GM12878 (cell line): ENCODE data around the gene PCDHA2. TPM values are rescaled to one million over a fixed set of nuclear protein-coding genes. Genes with fewer than 3 reads are reported as not detected.

Experiments used
- ATAC-seq: fragments of 200-7000 bp; cut with Tn5 transposase; 3 replicates; pipeline ENCODE4 v1.9.1; 2020; ENCODE audit warnings: mild to moderate bottlenecking, moderate library complexity
- BruUV-seq: library from RNA; stranded (reverse); fragments of 400-500 nt; replicated peaks from 2 replicates; lab custom pipeline; 2021; lab: Mats Ljungman, UMichigan
- CTCF ChIA-PET: fragments of 300-600 bp; sonication (Branson Sonifier 250); formaldehyde crosslinking; extraction: SDS; loops from one replicate; lab custom pipeline; 2021; ENCODE audit warnings: inconsistent platforms; lab: Yijun Ruan, JAX
- POLR2A ChIA-PET: fragments of 350-600 bp; formaldehyde crosslinking; extraction: SDS; loops from one replicate; lab custom pipeline; 2021; ENCODE audit warnings: inconsistent platforms; lab: Charles Lee
- RAD21 ChIA-PET: fragments of 300-600 bp; sonication (Branson Sonifier 250); formaldehyde crosslinking; loops from one replicate; lab custom pipeline; 2023; ENCODE audit warnings: antibody characterized with exemption; ENCODE audit not compliant: unreplicated experiment; lab: Charles Lee
- SMC1A ChIA-PET: fragments of 300-600 bp; sonication (Branson Sonifier 250); formaldehyde crosslinking; loops from one replicate; lab custom pipeline; 2023; ENCODE audit not compliant: unreplicated experiment, uncharacterized antibody; lab: Charles Lee
- DNase-seq: peaks from one replicate; pipeline ENCODE4 v3.0.0-alpha.2; 2011; ENCODE audit warnings: low read depth, low spot score
- FAIRE-seq: peaks from 3 replicates; lab custom pipeline; 2011; peaks lifted over from hg19 to GRCh38; lab: Jason Lieb, UNC
- H2AFZ ChIP-seq: 2 replicates; pipeline ENCODE4 v1.6.0; 2011; ENCODE audit warnings: low read depth, low read length, control low read depth; ENCODE audit not compliant: control insufficient read depth
- H3K27ac ChIP-seq: 2 replicates; pipeline ENCODE4 v1.5.1; 2011; ENCODE audit warnings: control low read depth; ENCODE audit not compliant: control insufficient read depth, insufficient read depth
- H3K27me3 ChIP-seq, 2 experiments: replicated peaks in 1 of 2; 2 replicates each; pipeline versions ENCODE4 v1.6.0 to v1.6.1; 2011; ENCODE audit warnings: low read length in 1 of 2; ENCODE audit not compliant: control insufficient read depth in 2 of 2, insufficient read depth in 2 of 2
- H3K36me3 ChIP-seq, 2 experiments: 2 replicates each; pipeline ENCODE4 v1.5.1; 2011; ENCODE audit warnings: low read length in 1 of 2; ENCODE audit not compliant: control insufficient read depth in 2 of 2, insufficient read depth in 2 of 2
- H3K4me1 ChIP-seq: 2 replicates; pipeline ENCODE4 v1.6.1; 2011; ENCODE audit warnings: mild to moderate bottlenecking, low read length, moderate library complexity, mixed read lengths; ENCODE audit not compliant: control insufficient read depth, insufficient read depth
- H3K4me2 ChIP-seq: 2 replicates; pipeline ENCODE4 v1.6.0; 2011; ENCODE audit warnings: control low read depth; ENCODE audit not compliant: control insufficient read depth, insufficient read depth
- H3K4me3 ChIP-seq: fragments of 200-600 bp; sonication (generic); 2 replicates; pipeline ENCODE4 v1.5.1; 2016
- H3K79me2 ChIP-seq: 2 replicates; pipeline ENCODE4 v1.6.0; 2011; ENCODE audit warnings: low read length; ENCODE audit not compliant: control insufficient read depth, insufficient read depth
- H3K9ac ChIP-seq: 2 replicates; pipeline ENCODE4 v1.8.0; 2011; ENCODE audit warnings: low read length, control low read depth, mixed read lengths; ENCODE audit not compliant: control insufficient read depth, insufficient read depth
- H3K9me3 ChIP-seq: replicated peaks from 3 replicates; pipeline ENCODE4 v1.5.1; 2011; ENCODE audit warnings: mild to moderate bottlenecking, low read length; ENCODE audit not compliant: control insufficient read depth, insufficient read depth
- H4K20me1 ChIP-seq: 2 replicates; pipeline ENCODE4 v1.6.0; 2011; ENCODE audit not compliant: control insufficient read depth, insufficient read depth
- BHLHE40 ChIP-seq, 2 experiments: fragments of 450-650 bp in 1 of 2; IDR thresholded peaks; 2 replicates each; pipeline ENCODE4 v1.6.1; 2011 to 2017; ENCODE audit warnings: low read depth in 2 of 2, borderline replicate concordance in 1 of 2, improper control_type of control experiment in 1 of 2, low read length in 1 of 2, mild to moderate bottlenecking in 1 of 2
- BMI1 ChIP-seq: fragments of 450-650 bp; IDR thresholded peaks from 2 replicates; pipeline ENCODE4 v1.6.1; 2016; ENCODE audit warnings: mild to moderate bottlenecking, moderate library complexity, borderline replicate concordance
- EP300 ChIP-seq, 2 experiments: fragments of 150-350 bp in 1 of 2; IDR thresholded peaks; 2 replicates each; pipeline ENCODE4 v1.6.1; 2011 to 2012; ENCODE audit warnings: low read depth in 2 of 2, low read length in 2 of 2, borderline replicate concordance in 1 of 2, improper control_type of control experiment in 1 of 2, inconsistent platforms in 1 of 2; ENCODE audit not compliant: control insufficient read depth in 1 of 2
- KLF5 ChIP-seq: fragments of 450-650 bp; IDR thresholded peaks from 2 replicates; pipeline ENCODE4 v1.6.1; 2014; ENCODE audit warnings: mild to moderate bottlenecking; ENCODE audit not compliant: partially characterized antibody
- TAF1 ChIP-seq: IDR thresholded peaks from 2 replicates; pipeline ENCODE4 v1.6.1; 2011; ENCODE audit warnings: mild to moderate bottlenecking, low read depth, low read length, borderline replicate concordance
- ZNF274 ChIP-seq: IDR thresholded peaks from one replicate; pipeline ENCODE4 v1.8.0; 2011; ENCODE audit not compliant: insufficient read length, insufficient read depth
- WGBS: methylation state at CpG from one replicate; pipeline ENCODE4 v1.1.6; 2016; ENCODE audit warnings: low lambda C conversion rate; ENCODE audit not compliant: insufficient replicate concordance, insufficient coverage; ENCODE audit errors: missing lambda C conversion rate; 5-methylcytosine and 5-hydroxymethylcytosine counted together
- in situ Hi-C: fragments of 300-500 bp; cut with MboI; formaldehyde crosslinking; loops from 9 replicates; pipeline ENCODE4 v1.14.3; 2018; ENCODE audit warnings: mixed read lengths
- intact Hi-C: fragments of 100-400 bp; cut with micrococcal nuclease; formaldehyde crosslinking; loops from one replicate; pipeline ENCODE4 v1.14.2; 2022; ENCODE audit not compliant: unreplicated experiment
- polyA plus RNA-seq, 11 experiments: library from polyadenylated mRNA; depleted of rRNA in 4 of 11; unstranded in 6 of 11; stranded (reverse) in 5 of 11; fragments of >200 nt; fragmentation: Nextera tagmentation in 4 of 11; fragmentation: Illumina TruSeq in 1 of 11; extraction: Ambion mirVana in 4 of 11; extraction: Trizol in 1 of 11; gene quantifications; 1 replicate in 1 of 11; 2 replicates in 10 of 11; pipeline versions ENCODE4 v1.2.1 to v1.2.3, GENCODE V29; 2011 to 2016; ENCODE audit warnings: inconsistent platforms in 2 of 11, missing spikeins in 2 of 11, low read depth in 1 of 11
- total RNA-seq, 4 experiments: library from RNA; depleted of rRNA in 3 of 4; stranded (reverse); fragments of >200 nt in 3 of 4; fragmentation: Illumina TruSeq in 1 of 4; extraction: Trizol in 1 of 4; gene quantifications; 2 replicates each; pipeline versions ENCODE4 v1.2.1 to v1.2.3, GENCODE V29; 2013 to 2021
- TF ChIP-seq, protein P1 (sequence below): fragments of 150-350 bp; IDR thresholded peaks from 2 replicates; pipeline ENCODE4 v1.6.1; 2014; ENCODE audit warnings: mild to moderate bottlenecking, low read depth, low read length
- TF ChIP-seq, protein P2 (sequence below): fragments of 450-650 bp; IDR thresholded peaks from 2 replicates; pipeline ENCODE4 v1.6.1; 2017; ENCODE audit warnings: mild to moderate bottlenecking

The PCDHA2 gene
- total and polyA plus RNA-seq, 10 of the 15 experiments (the other 5 are each of a cell fraction or from before 2014, with no cell fraction given): 0.04 to 0.06 TPM; not detected in 8

DNA sequence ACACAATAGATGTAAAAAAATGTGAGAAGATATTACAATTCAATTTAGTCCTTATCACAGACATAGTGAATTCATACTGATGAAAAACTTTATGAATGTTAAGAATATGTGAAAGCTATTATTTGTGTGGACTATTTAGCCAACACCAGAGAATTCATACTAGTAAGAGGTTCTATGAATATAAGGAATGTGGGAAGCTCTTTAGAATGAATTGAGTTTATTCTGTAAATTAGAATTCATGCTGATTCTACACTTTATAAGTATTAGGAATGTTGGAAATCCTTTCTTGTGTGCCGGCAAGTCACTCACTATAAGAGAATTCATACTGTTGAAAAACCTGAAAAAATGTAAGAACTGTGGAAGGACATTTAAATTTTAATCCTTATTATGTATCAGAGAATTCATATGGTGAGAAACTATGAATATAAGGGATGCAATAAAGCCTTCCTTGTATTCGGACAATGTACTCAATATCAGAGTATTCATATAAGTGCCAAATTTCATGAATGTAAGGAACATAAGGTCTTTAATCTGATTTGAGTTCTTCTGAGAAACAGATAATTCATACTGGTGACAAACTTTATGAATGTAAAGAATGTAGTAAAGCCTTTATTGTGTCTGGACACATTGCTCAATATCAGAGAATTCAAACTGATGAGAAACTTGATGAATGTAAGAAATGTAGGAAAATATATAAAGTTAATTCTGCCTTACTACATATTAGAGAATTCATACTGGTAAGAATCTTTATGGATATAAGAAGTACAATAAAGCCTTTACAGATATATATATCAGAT is 30.3 kb upstream of the PCDHA2 start (continued):
- TF ChIP-seq, protein P1, sequence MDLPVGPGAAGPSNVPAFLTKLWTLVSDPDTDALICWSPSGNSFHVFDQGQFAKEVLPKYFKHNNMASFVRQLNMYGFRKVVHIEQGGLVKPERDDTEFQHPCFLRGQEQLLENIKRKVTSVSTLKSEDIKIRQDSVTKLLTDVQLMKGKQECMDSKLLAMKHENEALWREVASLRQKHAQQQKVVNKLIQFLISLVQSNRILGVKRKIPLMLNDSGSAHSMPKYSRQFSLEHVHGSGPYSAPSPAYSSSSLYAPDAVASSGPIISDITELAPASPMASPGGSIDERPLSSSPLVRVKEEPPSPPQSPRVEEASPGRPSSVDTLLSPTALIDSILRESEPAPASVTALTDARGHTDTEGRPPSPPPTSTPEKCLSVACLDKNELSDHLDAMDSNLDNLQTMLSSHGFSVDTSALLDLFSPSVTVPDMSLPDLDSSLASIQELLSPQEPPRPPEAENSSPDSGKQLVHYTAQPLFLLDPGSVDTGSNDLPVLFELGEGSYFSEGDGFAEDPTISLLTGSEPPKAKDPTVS: no peak
- TF ChIP-seq ZNF274 (peak; percentile 81), BHLHE40 (IDR thresholded peaks at IDR 0.05; ENCODE audit: borderline replicate concordance in 1 of 2, low read depth in 2 of 2, low read length in 1 of 2) (no peak), BMI1 (no peak), KLF5 (peak; percentile 63), TAF1 (no peak)
- TF ChIP-seq, protein P2, sequence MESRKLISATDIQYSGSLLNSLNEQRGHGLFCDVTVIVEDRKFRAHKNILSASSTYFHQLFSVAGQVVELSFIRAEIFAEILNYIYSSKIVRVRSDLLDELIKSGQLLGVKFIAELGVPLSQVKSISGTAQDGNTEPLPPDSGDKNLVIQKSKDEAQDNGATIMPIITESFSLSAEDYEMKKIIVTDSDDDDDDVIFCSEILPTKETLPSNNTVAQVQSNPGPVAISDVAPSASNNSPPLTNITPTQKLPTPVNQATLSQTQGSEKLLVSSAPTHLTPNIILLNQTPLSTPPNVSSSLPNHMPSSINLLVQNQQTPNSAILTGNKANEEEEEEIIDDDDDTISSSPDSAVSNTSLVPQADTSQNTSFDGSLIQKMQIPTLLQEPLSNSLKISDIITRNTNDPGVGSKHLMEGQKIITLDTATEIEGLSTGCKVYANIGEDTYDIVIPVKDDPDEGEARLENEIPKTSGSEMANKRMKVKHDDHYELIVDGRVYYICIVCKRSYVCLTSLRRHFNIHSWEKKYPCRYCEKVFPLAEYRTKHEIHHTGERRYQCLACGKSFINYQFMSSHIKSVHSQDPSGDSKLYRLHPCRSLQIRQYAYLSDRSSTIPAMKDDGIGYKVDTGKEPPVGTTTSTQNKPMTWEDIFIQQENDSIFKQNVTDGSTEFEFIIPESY: no peak

- TF ChIP-seq EP300 (IDR thresholded peaks at IDR 0.05; ENCODE audit: borderline replicate concordance in 1 of 2, control insufficient read depth in 1 of 2, low read depth in 2 of 2, low read length in 2 of 2): no peak
- intact Hi-C loops: no loop called here
- BruUV-seq: no TSS peak
- CTCF ChIA-PET: no interaction called here
- peaks cover 5% of the 10 kb centered on the region for H3K9me3 ChIP-seq
- H3K36me3 ChIP-seq: no peaks in the 10 kb centered on the region
- RAD21 ChIA-PET: no interaction called here
- H3K4me2 ChIP-seq: no peak overlapping the region
- no peaks in the 10 kb centered on the region for H3K79me2 ChIP-seq
- in situ Hi-C loops: no loop called here
- FAIRE-seq (no peak), DNase-seq (no peak), ATAC-seq (no peak)
- POLR2A ChIA-PET: no interaction called here
- no peaks in the 10 kb centered on the region for H3K27me3 ChIP-seq
- H4K20me1 ChIP-seq: no peaks in the 10 kb centered on the region
- SMC1A ChIA-PET: no interaction called here
- H3K27ac ChIP-seq: no peak overlapping the region
- no peak overlapping the region for H3K9ac ChIP-seq
- WGBS: 38% methylated on average over 4 of the region's 4 CpGs
- H2AFZ ChIP-seq: no peak overlapping the region
- no peak overlapping the region for H3K4me3 ChIP-seq
- no peaks in the 10 kb centered on the region for H3K4me1 ChIP-seq
Measured at GRCh38 chr5:140767444-140767843, 27.2 kb upstream of the PCDHA2 start.
